Measurements from ENCODE around the gene WDFY3.
A peak's percentile ranks its signal among the peaks of the same experiment; 100 is the strongest.

WDFY3 gene

GRCh38 chr4:84914686-84915395, 51.6 kb downstream of the WDFY3 start:
- H3K9ac ChIP-seq (ENCODE audit: low read length in 5 of 5) = no peak overlapping the region
- peaks cover 0 to 6% (median 3%) of the 10 kb centered on the region in 5 donors for H3K36me3 ChIP-seq (ENCODE audit: control insufficient read depth in 5 of 5, insufficient read depth in 5 of 5, low read length in 5 of 5)
- peak overlapping the region; percentile 8 for H3K27ac ChIP-seq (ENCODE audit: low read depth, low read length)
- H3K4me1 ChIP-seq (ENCODE audit: control insufficient read depth in 5 of 5, insufficient read depth in 5 of 5, low read length in 5 of 5) = peaks cover 0 to 24% (median 18%) of the 10 kb centered on the region in 5 donors
- no peaks in the 10 kb centered on the region for H3K27me3 ChIP-seq (ENCODE audit: control insufficient read depth in 5 of 5, insufficient read depth in 4 of 5, low read length in 5 of 5)
- H3K4me3 ChIP-seq (ENCODE audit: low read depth in 1 of 5, low read length in 5 of 5) = no peak overlapping the region
- no peaks in the 10 kb centered on the region for H3K9me3 ChIP-seq (ENCODE audit: control insufficient read depth in 5 of 5, low read length in 5 of 5)

GRCh38 chr4:84913176-84913575, 53.3 kb downstream of the WDFY3 start:
- Histone ChIP-seq H3K36me3 (ENCODE audit: control insufficient read depth in 5 of 5, insufficient read depth in 5 of 5, low read length in 5 of 5) (peaks cover 0 to 6% (median 3%) of the 10 kb centered on the region in 5 donors), H3K9me3 (ENCODE audit: control insufficient read depth in 5 of 5, low read length in 5 of 5) (no peaks in the 10 kb centered on the region), H3K27me3 (ENCODE audit: control insufficient read depth in 5 of 5, insufficient read depth in 4 of 5, low read length in 5 of 5) (no peaks in the 10 kb centered on the region), H3K4me3 (ENCODE audit: low read depth in 1 of 5, low read length in 5 of 5) (no peak overlapping the region), H3K4me1 (ENCODE audit: control insufficient read depth in 5 of 5, insufficient read depth in 5 of 5, low read length in 5 of 5) (peaks cover 0 to 26% (median 18%) of the 10 kb centered on the region in 5 donors), H3K27ac (ENCODE audit: low read depth, low read length) (no peak overlapping the region), H3K9ac (ENCODE audit: low read length in 5 of 5) (no peak overlapping the region)

GRCh38 chr4:84912741-84913140, 53.7 kb downstream of the WDFY3 start:
- Histone ChIP-seq H3K9me3 (ENCODE audit: control insufficient read depth in 5 of 5, low read length in 5 of 5) (no peaks in the 10 kb centered on the region), H3K36me3 (ENCODE audit: control insufficient read depth in 5 of 5, insufficient read depth in 5 of 5, low read length in 5 of 5) (peaks cover 0 to 6% (median 3%) of the 10 kb centered on the region in 5 donors), H3K4me1 (ENCODE audit: control insufficient read depth in 5 of 5, insufficient read depth in 5 of 5, low read length in 5 of 5) (peaks cover 0 to 29% (median 18%) of the 10 kb centered on the region in 5 donors), H3K27ac (ENCODE audit: low read depth, low read length) (no peak overlapping the region), H3K9ac (ENCODE audit: low read length in 5 of 5) (no peak overlapping the region), H3K27me3 (ENCODE audit: control insufficient read depth in 5 of 5, insufficient read depth in 4 of 5, low read length in 5 of 5) (no peaks in the 10 kb centered on the region), H3K4me3 (ENCODE audit: low read depth in 1 of 5, low read length in 5 of 5) (no peak overlapping the region)

GRCh38 chr4:84908876-84909275, 57.6 kb downstream of the WDFY3 start:
- H3K9ac ChIP-seq (ENCODE audit: low read length in 5 of 5) = no peak overlapping the region
- no peaks in the 10 kb centered on the region for H3K9me3 ChIP-seq (ENCODE audit: control insufficient read depth in 5 of 5, low read length in 5 of 5)
- H3K36me3 ChIP-seq (ENCODE audit: control insufficient read depth in 5 of 5, insufficient read depth in 5 of 5, low read length in 5 of 5) = peaks cover 0 to 8% (median 3%) of the 10 kb centered on the region in 5 donors
- H3K4me3 ChIP-seq (ENCODE audit: low read depth in 1 of 5, low read length in 5 of 5) = no peak overlapping the region
- peaks cover 0 to 8% (median 3%) of the 10 kb centered on the region in 5 donors for H3K4me1 ChIP-seq (ENCODE audit: control insufficient read depth in 5 of 5, insufficient read depth in 5 of 5, low read length in 5 of 5)
- H3K27ac ChIP-seq (ENCODE audit: low read depth, low read length) = no peak overlapping the region
- no peaks in the 10 kb centered on the region for H3K27me3 ChIP-seq (ENCODE audit: control insufficient read depth in 5 of 5, insufficient read depth in 4 of 5, low read length in 5 of 5)

- no peak overlapping the region for H3K4me3 ChIP-seq (ENCODE audit: low read depth in 1 of 5, low read length in 5 of 5)
- H3K27me3 ChIP-seq (ENCODE audit: control insufficient read depth in 5 of 5, insufficient read depth in 4 of 5, low read length in 5 of 5) = no peaks in the 10 kb centered on the region
- no peaks in the 10 kb centered on the region for H3K9me3 ChIP-seq (ENCODE audit: control insufficient read depth in 5 of 5, low read length in 5 of 5)
- peaks cover 0 to 6% (median 3%) of the 10 kb centered on the region in 5 donors for H3K36me3 ChIP-seq (ENCODE audit: control insufficient read depth in 5 of 5, insufficient read depth in 5 of 5, low read length in 5 of 5)
- H3K9ac ChIP-seq (ENCODE audit: low read length in 5 of 5) = no peak overlapping the region
- no peak overlapping the region for H3K27ac ChIP-seq (ENCODE audit: low read depth, low read length)
- peaks cover 0 to 8% (median 0%) of the 10 kb centered on the region in 5 donors for H3K4me1 ChIP-seq (ENCODE audit: control insufficient read depth in 5 of 5, insufficient read depth in 5 of 5, low read length in 5 of 5)
These were observed 59.3 kb downstream of the WDFY3 start for GRCh38 chr4:84907145-84907544.

GRCh38 chr4:84905646-84906045, 60.8 kb downstream of the WDFY3 start:
- peaks cover 0 to 11% (median 2%) of the 10 kb centered on the region in 5 donors for H3K36me3 ChIP-seq (ENCODE audit: control insufficient read depth in 5 of 5, insufficient read depth in 5 of 5, low read length in 5 of 5)
- H3K27me3 ChIP-seq (ENCODE audit: control insufficient read depth in 5 of 5, insufficient read depth in 4 of 5, low read length in 5 of 5) = no peaks in the 10 kb centered on the region
- H3K9ac ChIP-seq (ENCODE audit: low read length in 5 of 5) = no peak overlapping the region
- H3K4me1 ChIP-seq (ENCODE audit: control insufficient read depth in 5 of 5, insufficient read depth in 5 of 5, low read length in 5 of 5) = peaks cover 0 to 8% (median 0%) of the 10 kb centered on the region in 5 donors
- no peak overlapping the region for H3K4me3 ChIP-seq (ENCODE audit: low read depth in 1 of 5, low read length in 5 of 5)
- H3K27ac ChIP-seq (ENCODE audit: low read depth, low read length) = no peak overlapping the region
- H3K9me3 ChIP-seq (ENCODE audit: control insufficient read depth in 5 of 5, low read length in 5 of 5) = no peaks in the 10 kb centered on the region

GRCh38 chr4:84901740-84902281, 64.7 kb downstream of the WDFY3 start:
- Histone ChIP-seq H3K27ac (ENCODE audit: low read depth, low read length) (no peak overlapping the region), H3K4me1 (ENCODE audit: control insufficient read depth in 5 of 5, insufficient read depth in 5 of 5, low read length in 5 of 5) (no peaks in the 10 kb centered on the region), H3K27me3 (ENCODE audit: control insufficient read depth in 5 of 5, insufficient read depth in 4 of 5, low read length in 5 of 5) (no peaks in the 10 kb centered on the region), H3K9me3 (ENCODE audit: control insufficient read depth in 5 of 5, low read length in 5 of 5) (no peaks in the 10 kb centered on the region), H3K4me3 (ENCODE audit: low read depth in 1 of 5, low read length in 5 of 5) (no peak overlapping the region), H3K9ac (ENCODE audit: low read length in 5 of 5) (no peak overlapping the region), H3K36me3 (ENCODE audit: control insufficient read depth in 5 of 5, insufficient read depth in 5 of 5, low read length in 5 of 5) (peaks cover 0 to 11% (median 2%) of the 10 kb centered on the region in 5 donors)

- Histone ChIP-seq H3K27ac (ENCODE audit: low read depth, low read length) (no peak overlapping the region), H3K4me3 (ENCODE audit: low read depth in 1 of 5, low read length in 5 of 5) (no peak overlapping the region), H3K36me3 (ENCODE audit: control insufficient read depth in 5 of 5, insufficient read depth in 5 of 5, low read length in 5 of 5) (peaks cover 0 to 11% (median 2%) of the 10 kb centered on the region in 5 donors), H3K4me1 (ENCODE audit: control insufficient read depth in 5 of 5, insufficient read depth in 5 of 5, low read length in 5 of 5) (no peaks in the 10 kb centered on the region), H3K27me3 (ENCODE audit: control insufficient read depth in 5 of 5, insufficient read depth in 4 of 5, low read length in 5 of 5) (no peaks in the 10 kb centered on the region), H3K9ac (ENCODE audit: low read length in 5 of 5) (no peak overlapping the region), H3K9me3 (ENCODE audit: control insufficient read depth in 5 of 5, low read length in 5 of 5) (no peaks in the 10 kb centered on the region)
These were observed 65.3 kb downstream of the WDFY3 start for GRCh38 chr4:84901173-84901572.

- Histone ChIP-seq H3K4me3 (ENCODE audit: low read depth in 1 of 5, low read length in 5 of 5) (no peak overlapping the region), H3K4me1 (ENCODE audit: control insufficient read depth in 5 of 5, insufficient read depth in 5 of 5, low read length in 5 of 5) (no peaks in the 10 kb centered on the region), H3K9ac (ENCODE audit: low read length in 5 of 5) (no peak overlapping the region)
These were observed 66.9 kb downstream of the WDFY3 start for GRCh38 chr4:84899616-84900015.

GRCh38 chr4:84897516-84897915, 69.0 kb downstream of the WDFY3 start:
- H3K27me3 ChIP-seq (ENCODE audit: control insufficient read depth in 5 of 5, insufficient read depth in 4 of 5, low read length in 5 of 5) = no peaks in the 10 kb centered on the region
- H3K9me3 ChIP-seq (ENCODE audit: control insufficient read depth in 5 of 5, low read length in 5 of 5) = no peaks in the 10 kb centered on the region
- peaks cover 6 to 16% (median 9%) of the 10 kb centered on the region in 5 donors for H3K36me3 ChIP-seq (ENCODE audit: control insufficient read depth in 5 of 5, insufficient read depth in 5 of 5, low read length in 5 of 5)
- H3K9ac ChIP-seq (ENCODE audit: low read length in 5 of 5) = no peak overlapping the region
- no peak overlapping the region for H3K4me3 ChIP-seq (ENCODE audit: low read depth in 1 of 5, low read length in 5 of 5)
- H3K4me1 ChIP-seq (ENCODE audit: control insufficient read depth in 5 of 5, insufficient read depth in 5 of 5, low read length in 5 of 5) = no peaks in the 10 kb centered on the region
- no peak overlapping the region for H3K27ac ChIP-seq (ENCODE audit: low read depth, low read length)

More at GRCh38 chr4:84899616-84900015, 66.9 kb downstream of the WDFY3 start:
- H3K36me3 ChIP-seq (ENCODE audit: control insufficient read depth in 5 of 5, insufficient read depth in 5 of 5, low read length in 5 of 5) = peaks cover 0 to 15% (median 6%) of the 10 kb centered on the region in 5 donors
- no peak overlapping the region for H3K27ac ChIP-seq (ENCODE audit: low read depth, low read length)
- no peaks in the 10 kb centered on the region for H3K27me3 ChIP-seq (ENCODE audit: control insufficient read depth in 5 of 5, insufficient read depth in 4 of 5, low read length in 5 of 5)
- H3K9me3 ChIP-seq (ENCODE audit: control insufficient read depth in 5 of 5, low read length in 5 of 5) = no peaks in the 10 kb centered on the region

Measured in subcutaneous abdominal adipose tissue (tissue), 5 donors.